ENCODE data around the gene WDR27.
A peak's percentile ranks its signal among the peaks of the same experiment; 100 is the strongest.
"Not testable (repeated sequence)": the region's sequence is repeated elsewhere in the genome, so short reads cannot be mapped to it uniquely, and the experiment has no call there.

WDR27 gene

GRCh38 chr6:169467755-169468154 lies 234.1 kb downstream of the WDR27 start:
- not testable (repeated sequence) for DNase-seq

- DNase-seq: not testable (repeated sequence)
Measured at GRCh38 chr6:169466256-169466655, 235.6 kb downstream of the WDR27 start.

GRCh38 chr6:169457762-169458161 lies 244.1 kb downstream of the WDR27 start:
- no peak for DNase-seq

DNA sequence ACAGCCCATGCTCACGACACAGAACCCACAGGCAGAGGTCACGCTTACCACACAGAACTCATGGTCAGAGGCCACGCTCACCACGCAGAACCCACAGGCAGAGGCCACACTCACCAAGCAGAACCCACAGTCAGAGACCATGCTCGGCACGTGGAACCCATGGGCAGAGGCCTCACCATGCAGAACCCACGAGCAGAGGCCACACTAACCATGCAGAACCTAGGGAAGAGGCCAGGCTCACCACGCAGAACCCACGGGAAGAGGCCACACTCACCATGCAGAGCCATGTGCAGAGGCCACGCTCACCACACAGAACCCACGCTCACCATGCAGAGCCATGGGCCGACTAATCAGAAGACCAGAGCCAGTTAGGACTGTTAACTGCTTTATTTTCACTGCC lies 245.0 kb downstream of the WDR27 start:
- no peak for DNase-seq

DNA sequence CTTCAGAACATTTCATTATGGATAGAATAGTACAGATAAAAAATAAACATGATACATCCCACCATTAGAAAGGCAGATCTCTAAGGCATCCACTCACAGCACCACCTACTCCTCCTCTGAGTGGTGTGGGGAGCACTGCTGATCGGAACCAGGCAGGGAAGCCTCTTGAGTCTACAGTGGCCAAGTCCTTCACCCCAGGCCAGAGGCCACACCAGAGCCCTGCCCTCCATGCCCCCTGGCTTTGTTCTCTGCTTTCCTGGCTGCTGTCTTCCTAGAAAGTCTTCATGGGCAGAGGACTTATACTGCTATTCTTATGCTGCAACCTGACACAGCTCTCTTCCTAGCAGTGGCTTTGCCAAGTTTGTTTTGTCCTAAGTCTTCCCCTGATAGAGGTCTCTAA lies 246.4 kb downstream of the WDR27 start:
- no peak for DNase-seq

- DNase-seq: no peak
Measured at GRCh38 chr6:169454872-169455204, 247.0 kb downstream of the WDR27 start.

GRCh38 chr6:169454204-169454871 lies 247.5 kb downstream of the WDR27 start:
- DNase-seq: no peak

GRCh38 chr6:169452869-169453620 lies 248.8 kb downstream of the WDR27 start:
- no peak for DNase-seq

- no peak for DNase-seq
Measured at GRCh38 chr6:169452117-169452868, 249.5 kb downstream of the WDR27 start.

- no peak for DNase-seq
Measured at GRCh38 chr6:169451065-169451838, 250.6 kb downstream of the WDR27 start.

DNA sequence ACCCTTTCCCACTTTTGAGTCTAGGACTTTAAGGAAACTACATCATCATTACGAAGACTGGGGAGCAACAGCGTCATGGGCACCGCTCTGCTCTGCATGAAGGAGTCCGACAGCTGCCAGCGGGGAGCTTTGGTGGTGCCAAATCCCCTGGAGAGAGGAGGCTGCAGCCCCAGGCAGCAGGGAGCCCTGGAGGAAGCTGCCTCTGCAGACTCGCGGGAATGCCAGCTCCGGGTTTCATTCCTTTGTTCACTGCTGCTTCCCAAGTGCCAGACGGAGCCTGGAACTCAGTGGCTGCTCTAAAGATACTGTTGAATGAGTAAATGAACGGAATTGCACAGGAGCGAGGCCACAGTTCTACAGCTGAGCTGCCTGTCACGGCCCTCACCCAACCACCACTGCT lies 251.7 kb downstream of the WDR27 start:
- DNase-seq: no peak

- DNase-seq: no peak
Measured at GRCh38 chr6:169449221-169449620, 252.6 kb downstream of the WDR27 start.

GRCh38 chr6:169445661-169446581 lies 255.9 kb downstream of the WDR27 start:
- DNase-seq: peak; percentile 44

- DNase-seq: no peak
Measured at GRCh38 chr6:169445227-169445626, 256.6 kb downstream of the WDR27 start.

- no peak for DNase-seq
Measured at GRCh38 chr6:169441292-169441691, 260.5 kb downstream of the WDR27 start.

DNA sequence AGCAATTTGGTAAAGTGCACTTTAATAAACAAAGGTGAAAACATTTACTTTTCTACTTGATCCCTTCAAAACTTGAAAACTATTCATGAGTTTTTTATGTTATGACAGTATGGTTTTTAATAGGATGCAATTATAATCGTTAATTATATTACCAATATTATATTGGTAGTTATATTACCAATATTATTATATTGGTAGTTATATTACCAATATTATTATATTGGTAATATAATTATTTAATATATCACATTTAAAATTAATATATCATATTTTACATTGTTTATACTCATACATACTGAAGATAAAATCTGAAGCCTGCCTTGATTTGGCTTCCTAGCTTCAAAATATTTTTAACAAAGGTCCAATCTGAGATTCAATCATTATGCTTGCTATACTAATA lies 262.1 kb downstream of the WDR27 start:
- no peak for DNase-seq

GRCh38 chr6:169434554-169434953 lies 267.3 kb downstream of the WDR27 start:
- not testable (repeated sequence) for DNase-seq

- DNase-seq: no peak
Measured at GRCh38 chr6:169429001-169429400, 272.8 kb downstream of the WDR27 start.

DNA sequence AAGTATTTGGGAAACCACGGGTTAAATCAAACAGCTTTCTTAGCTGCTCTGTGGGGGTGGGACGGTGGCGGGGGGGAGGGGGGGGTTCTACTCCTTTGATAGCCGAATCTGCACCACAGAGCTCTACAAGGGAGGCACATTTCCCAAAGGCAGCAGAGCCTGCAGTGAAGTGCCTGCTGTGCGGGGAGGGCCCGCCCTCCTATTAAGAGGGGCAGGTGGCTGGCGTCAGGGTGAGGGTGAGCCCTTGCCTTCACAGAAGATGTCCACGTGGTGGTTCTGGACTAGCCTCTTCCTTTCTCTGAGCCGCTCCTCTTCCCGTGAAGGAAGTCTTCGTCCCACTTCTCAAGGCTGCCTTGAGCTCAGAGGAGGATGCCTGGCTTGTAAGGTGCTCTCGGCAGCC lies 273.3 kb downstream of the WDR27 start:
- no peak for DNase-seq

GRCh38 chr6:169427856-169428255 lies 274.0 kb downstream of the WDR27 start:
- DNase-seq: no peak

GRCh38 chr6:169426611-169427010 lies 275.2 kb downstream of the WDR27 start:
- no peak for DNase-seq
